T-helper 17 cell (primary cell): ENCODE measurements around the gene PIP5K1A. TPM values are rescaled to one million over a fixed set of nuclear protein-coding genes. Genes with fewer than 3 reads are reported as not detected.
"Not testable (repeated sequence)": the region's sequence is repeated elsewhere in the genome, so short reads cannot be mapped to it uniquely, and the experiment has no call there.

ENCODE experiments used
- ATAC-seq: fragments of 150-1000 bp; cut with Tn5 transposase; 2 replicates; pipeline ENCODE4 v1.10.0; 2021; ENCODE audit warnings: mild to moderate bottlenecking, moderate library complexity
- DNase-seq, 3 donors: peaks; one replicate each; pipeline versions ENCODE4 v3.0.0 to v3.0.0-alpha.2; 2020 to 2021
- H3K9me3 ChIP-seq: one replicate; pipeline ENCODE4 v1.7.0; 2013; ENCODE audit warnings: low read length, mild to moderate bottlenecking; ENCODE audit not compliant: control insufficient read depth, poor library complexity, severe bottlenecking
- H3K27ac Mint-ChIP-seq: one replicate; pipeline ENCODE4 v1.8.0; 2022; ENCODE audit warnings: mild to moderate bottlenecking, moderate library complexity, mixed read lengths
- H3K27me3 Mint-ChIP-seq: one replicate; pipeline ENCODE4 v1.8.0; 2022; ENCODE audit warnings: mixed read lengths
- H3K36me3 Mint-ChIP-seq: one replicate; pipeline ENCODE4 v1.8.0; 2022; ENCODE audit warnings: low read depth, mixed read lengths
- H3K4me1 Mint-ChIP-seq: one replicate; pipeline ENCODE4 v1.8.0; 2022; ENCODE audit warnings: mild to moderate bottlenecking, mixed read lengths
- H3K4me3 Mint-ChIP-seq: one replicate; pipeline ENCODE4 v1.8.0; 2022; ENCODE audit warnings: mild to moderate bottlenecking, moderate library complexity, mixed read lengths
- total RNA-seq, 4 donors: library from RNA in 2 of 4; stranded (reverse) in 2 of 4; gene quantifications; one replicate each; pipeline ENCODE4 v1.2.3 and lab custom pipeline; 2022 to 2026

Gene PIP5K1A
- total RNA-seq, 2 donors from 2014 or later, result 41.6 to 43.3 TPM

GRCh38 chr1:151175041-151175741 lies 23.2 kb upstream of the PIP5K1A start:
- Mint-ChIP-seq H3K4me3 (no peak overlapping the region), H3K27me3 (no peaks in the 10 kb centered on the region), H3K36me3 (peaks cover 16% of the 10 kb centered on the region), H3K27ac (peak overlapping the region; percentile 67), H3K4me1 (peaks cover 8% of the 10 kb centered on the region)
- no peaks in the 10 kb centered on the region for H3K9me3 ChIP-seq
- ATAC-seq (no peak), DNase-seq (no peak)

GRCh38 chr1:151175863-151176262 lies 22.5 kb upstream of the PIP5K1A start, which contains the start of gene TMOD4:
Gene TMOD4, minus strand, starts transcription at chr1:151175981. Its CDS starts 1,106 bp downstream, at chr1:151174875.
- ATAC-seq, result peak; percentile 68
- Mint-ChIP-seq H3K27me3 (no peaks in the 10 kb centered on the region), H3K27ac (peak within 1 kb of the TSS; percentile 88), H3K4me3 (no peak within 1 kb of the TSS), H3K36me3 (peaks cover 19% of the 10 kb centered on the region), H3K4me1 (peaks cover 8% of the 10 kb centered on the region)
- no peaks in the 10 kb centered on the region for H3K9me3 ChIP-seq
- DNase-seq, result no peak

GRCh38 chr1:151176514-151177045 lies 21.8 kb upstream of the PIP5K1A start:
- Mint-ChIP-seq H3K36me3 (peaks cover 24% of the 10 kb centered on the region), H3K4me1 (peaks cover 10% of the 10 kb centered on the region), H3K4me3 (no peak overlapping the region), H3K27me3 (no peaks in the 10 kb centered on the region), H3K27ac (peak overlapping the region; percentile 88)
- ATAC-seq (no peak), DNase-seq (no peak)
- H3K9me3 ChIP-seq, result no peaks in the 10 kb centered on the region

- no peak for DNase-seq
- Mint-ChIP-seq H3K36me3 (peaks cover 24% of the 10 kb centered on the region), H3K4me1 (peaks cover 24% of the 10 kb centered on the region), H3K4me3 (no peak overlapping the region), H3K27me3 (no peaks in the 10 kb centered on the region), H3K27ac (no peak overlapping the region)
- no peak for ATAC-seq
- no peaks in the 10 kb centered on the region for H3K9me3 ChIP-seq
Observed at GRCh38 chr1:151184211-151184610, 14.1 kb upstream of the PIP5K1A start.

- no peaks in the 10 kb centered on the region for H3K27me3 Mint-ChIP-seq
- peaks cover 32% of the 10 kb centered on the region for H3K4me1 Mint-ChIP-seq
- H3K27ac Mint-ChIP-seq, result no peak overlapping the region
- no peak for DNase-seq
- ATAC-seq, result no peak
- H3K9me3 ChIP-seq, result no peaks in the 10 kb centered on the region
- peaks cover 15% of the 10 kb centered on the region for H3K36me3 Mint-ChIP-seq
- H3K4me3 Mint-ChIP-seq, result no peak overlapping the region
Observed at GRCh38 chr1:151187205-151187604, 11.1 kb upstream of the PIP5K1A start.

- H3K9me3 ChIP-seq, H3K27me3 Mint-ChIP-seq, ATAC-seq, DNase-seq, H3K36me3 Mint-ChIP-seq: not testable (repeated sequence)
- Mint-ChIP-seq H3K27ac (peak overlapping the region; percentile 100), H3K4me1 (peaks cover 26% of the 10 kb centered on the region), H3K4me3 (peak overlapping the region; percentile 100)
Observed at GRCh38 chr1:151188667-151189066, 9.7 kb upstream of the PIP5K1A start.

- Mint-ChIP-seq H3K27ac (peak within 1 kb of the TSS; percentile 100), H3K27me3 (no peaks in the 10 kb centered on the region), H3K4me1 (peaks cover 26% of the 10 kb centered on the region), H3K4me3 (peak within 1 kb of the TSS; percentile 100), H3K36me3 (peaks cover 4% of the 10 kb centered on the region)
- H3K9me3 ChIP-seq, result no peaks in the 10 kb centered on the region
- DNase-seq (peak; percentile 71 to 79 (median 74)), ATAC-seq (peak; percentile 95)
Observed at GRCh38 chr1:151189637-151190445, 8.5 kb upstream of the PIP5K1A start, which contains the start of gene VPS72. Gene VPS72, minus strand, starts transcription at chr1:151190197. Its CDS starts 76 bp downstream, at chr1:151190121.

GRCh38 chr1:151192047-151192446 lies 6.3 kb upstream of the PIP5K1A start:
- H3K27me3 Mint-ChIP-seq, result no peaks in the 10 kb centered on the region
- DNase-seq (no peak), ATAC-seq (no peak)
- no peaks in the 10 kb centered on the region for H3K9me3 ChIP-seq
- H3K27ac Mint-ChIP-seq, result no peak overlapping the region
- H3K4me3 Mint-ChIP-seq, result peak overlapping the region; percentile 52
- peaks cover 4% of the 10 kb centered on the region for H3K36me3 Mint-ChIP-seq
- peaks cover 26% of the 10 kb centered on the region for H3K4me1 Mint-ChIP-seq

- H3K4me1 Mint-ChIP-seq, result peaks cover 29% of the 10 kb centered on the region
- no peaks in the 10 kb centered on the region for H3K27me3 Mint-ChIP-seq
- no peak for ATAC-seq
- H3K4me3 Mint-ChIP-seq, result no peak overlapping the region
- DNase-seq, result no peak
- H3K36me3 Mint-ChIP-seq, result peaks cover 5% of the 10 kb centered on the region
- H3K27ac Mint-ChIP-seq, result no peak overlapping the region
- no peaks in the 10 kb centered on the region for H3K9me3 ChIP-seq
Observed at GRCh38 chr1:151193304-151193703, 5.0 kb upstream of the PIP5K1A start.

- Mint-ChIP-seq H3K4me3 (no peak overlapping the region), H3K27ac (no peak overlapping the region), H3K27me3 (no peaks in the 10 kb centered on the region), H3K36me3 (peaks cover 8% of the 10 kb centered on the region), H3K4me1 (peaks cover 28% of the 10 kb centered on the region)
- ATAC-seq (no peak), DNase-seq (no peak)
- H3K9me3 ChIP-seq, result no peaks in the 10 kb centered on the region
Observed at GRCh38 chr1:151193856-151194255, 4.5 kb upstream of the PIP5K1A start.

- H3K9me3 ChIP-seq, H3K4me3 Mint-ChIP-seq, H3K27me3 Mint-ChIP-seq, H3K27ac Mint-ChIP-seq, H3K36me3 Mint-ChIP-seq, DNase-seq, ATAC-seq: not testable (repeated sequence)
- H3K4me1 Mint-ChIP-seq, result peaks cover 31% of the 10 kb centered on the region
Observed at GRCh38 chr1:151194894-151195594, 3.3 kb upstream of the PIP5K1A start.

GRCh38 chr1:151196292-151196800 lies 2.0 kb upstream of the PIP5K1A start:
- H3K4me3 Mint-ChIP-seq, result no peak overlapping the region
- H3K27ac Mint-ChIP-seq, result peak overlapping the region; percentile 32
- no peaks in the 10 kb centered on the region for H3K9me3 ChIP-seq
- DNase-seq (peak in 2 of 3 donors; percentile 15 to 35), ATAC-seq (peak; percentile 27)
- H3K36me3 Mint-ChIP-seq, result peaks cover 6% of the 10 kb centered on the region
- H3K4me1 Mint-ChIP-seq, result peaks cover 28% of the 10 kb centered on the region
- H3K27me3 Mint-ChIP-seq, result no peaks in the 10 kb centered on the region
